Stimulated activated CD4-positive, alpha-beta T cell treated with anti-CD3 and anti-CD28 coated beads, Interleukin-4, amount 100 ng/mL, for 4 hours (primary cell): Measurements from ENCODE around the gene CROCC.

Source experiments
- DNase-seq, 2 experiments: peaks; one replicate each; pipeline ENCODE4 v3.0.0-alpha.2; 2020

The CROCC gene

GRCh38 chr1:17017435-17017834 lies 95.7 kb downstream of the CROCC start:
- no peak for DNase-seq

DNA sequence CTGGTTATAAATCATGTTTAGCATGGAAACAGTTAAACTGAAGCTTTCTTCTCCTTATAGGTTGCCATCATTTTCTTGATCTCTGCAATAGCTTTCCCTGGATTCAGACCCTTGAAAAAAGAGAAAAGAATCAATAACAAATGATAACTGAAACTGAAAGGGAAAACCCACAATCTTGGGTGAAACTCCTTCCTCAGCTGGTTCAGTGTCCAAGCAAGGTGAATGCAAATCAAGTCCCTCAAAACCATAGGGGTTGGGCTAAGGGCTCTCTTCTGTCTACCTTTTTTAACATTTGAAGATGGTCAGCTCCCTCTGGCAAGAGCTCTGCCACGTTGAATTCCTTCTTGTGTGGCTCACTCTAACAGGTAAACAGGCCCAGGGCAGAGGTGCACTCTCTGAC lies 97.1 kb downstream of the CROCC start:
- DNase-seq = no peak

GRCh38 chr1:17020502-17020901 lies 98.8 kb downstream of the CROCC start:
- no peak for DNase-seq

- DNase-seq = no peak
Measured at GRCh38 chr1:17021896-17022295, 100.2 kb downstream of the CROCC start.
